Limb (tissue), 2 donors: Measurements from ENCODE around the gene PSMC3IP.
"Not testable (repeated sequence)": the region's sequence is repeated elsewhere in the genome, so short reads cannot be mapped to it uniquely, and the experiment has no call there.

ENCODE experiments used
- DNase-seq, 2 donors: peaks; one replicate each; pipeline ENCODE4 v3.0.0-alpha.2; 2016; ENCODE audit errors: extremely low spot score in 2 of 2

The PSMC3IP gene

DNA sequence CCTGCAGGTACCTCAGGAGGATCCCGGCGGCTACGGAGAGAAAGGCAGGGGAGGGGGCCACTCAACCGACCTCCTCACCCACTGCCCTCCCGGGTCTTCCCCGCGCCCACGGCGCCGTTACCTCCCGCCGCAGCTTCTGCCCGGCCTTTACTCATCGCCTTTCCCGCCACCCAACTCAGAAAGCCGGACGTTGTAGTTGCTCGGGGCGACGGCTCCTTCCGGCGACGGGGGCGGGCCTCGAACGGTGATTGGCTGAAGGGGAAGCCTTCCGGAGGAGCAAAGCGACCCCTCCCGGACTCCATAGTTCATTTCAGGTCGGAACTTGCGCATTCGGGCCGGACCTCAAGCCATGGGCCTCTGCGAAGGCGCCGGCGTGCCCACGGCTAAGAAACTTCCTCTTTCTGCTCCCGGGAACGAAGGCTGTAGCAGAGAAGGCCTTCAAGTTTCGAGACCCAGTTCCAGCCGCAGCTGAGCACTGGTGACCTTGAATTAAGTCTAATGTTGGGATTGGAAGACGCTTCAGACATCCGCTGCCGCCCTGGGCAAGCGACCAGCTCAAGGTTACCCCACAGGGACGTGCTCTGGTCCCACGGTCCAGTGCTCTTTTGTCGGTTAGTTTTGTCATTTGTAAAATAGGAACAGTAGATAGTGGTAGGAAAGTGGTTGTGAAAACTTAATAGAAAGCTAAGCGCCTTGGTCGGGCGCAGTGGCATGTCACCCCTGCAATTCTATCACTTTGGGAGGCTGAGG lies at the start of gene PSMC3IP:
TSS of gene PSMC3IP (minus strand) at position 198 of the 750 bp plus-strand sequence. CDS start at position 155, 43 bp downstream.
- DNase-seq: peak; percentile 94 to 95

- no peak for DNase-seq
Measured at GRCh38 chr17:42623732-42624596, 46.4 kb upstream of the PSMC3IP start.

GRCh38 chr17:42623271-42623670 lies 45.7 kb upstream of the PSMC3IP start:
- DNase-seq: no peak

GRCh38 chr17:42621987-42622386 lies 44.5 kb upstream of the PSMC3IP start:
- DNase-seq: not testable (repeated sequence)

GRCh38 chr17:42618442-42619150 lies 41.1 kb upstream of the PSMC3IP start:
- peak in 1 of 2 donors; percentile 23 for DNase-seq

- no peak for DNase-seq
Measured at GRCh38 chr17:42617956-42618431, 40.5 kb upstream of the PSMC3IP start.

DNA sequence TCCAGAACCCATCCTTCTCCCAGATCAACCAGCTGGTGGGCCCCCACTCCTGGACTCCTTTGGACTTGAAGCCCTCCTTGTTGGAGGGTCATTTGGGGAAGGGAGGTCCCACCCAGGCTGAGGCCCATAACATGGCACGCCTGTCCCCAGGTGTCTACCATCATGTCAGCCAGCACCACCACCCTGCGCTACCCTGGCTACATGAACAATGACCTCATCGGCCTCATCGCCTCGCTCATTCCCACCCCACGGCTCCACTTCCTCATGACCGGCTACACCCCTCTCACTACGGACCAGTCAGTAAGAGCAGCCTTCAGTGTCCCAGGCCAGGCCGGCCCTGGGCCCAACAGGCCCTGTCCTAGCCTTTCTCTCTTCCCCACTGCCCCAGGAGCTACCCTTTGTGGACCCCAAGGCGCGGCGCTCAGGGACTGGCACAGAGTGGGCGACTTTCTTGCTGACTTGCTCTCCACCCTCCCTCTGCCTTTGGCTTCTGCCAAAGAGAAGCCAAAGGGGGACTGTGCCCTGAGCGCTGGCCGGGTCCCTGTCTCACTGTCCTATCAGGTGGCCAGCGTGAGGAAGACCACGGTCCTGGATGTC lies 36.3 kb upstream of the PSMC3IP start:
- DNase-seq: no peak

DNA sequence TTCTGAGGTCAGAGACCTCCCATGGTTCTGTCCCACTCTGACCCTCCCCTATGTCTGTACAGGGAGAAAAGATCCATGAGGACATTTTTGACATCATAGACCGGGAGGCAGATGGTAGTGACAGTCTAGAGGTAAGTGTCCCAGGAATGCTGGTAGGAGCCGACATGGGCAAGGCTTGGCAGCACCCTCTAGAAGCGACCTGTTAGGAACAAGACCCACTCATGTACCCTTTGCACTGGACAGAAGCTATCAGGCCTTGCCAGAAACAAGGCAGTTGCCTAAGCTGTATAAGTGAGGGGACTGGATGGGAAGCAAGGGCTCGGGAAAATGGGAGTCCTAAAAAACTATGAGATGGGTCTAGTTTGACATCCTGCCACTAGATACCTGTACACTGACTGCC lies 34.5 kb upstream of the PSMC3IP start:
- no peak for DNase-seq

- not testable (repeated sequence) for DNase-seq
Measured at GRCh38 chr17:42609814-42610801, 32.6 kb upstream of the PSMC3IP start.

DNA sequence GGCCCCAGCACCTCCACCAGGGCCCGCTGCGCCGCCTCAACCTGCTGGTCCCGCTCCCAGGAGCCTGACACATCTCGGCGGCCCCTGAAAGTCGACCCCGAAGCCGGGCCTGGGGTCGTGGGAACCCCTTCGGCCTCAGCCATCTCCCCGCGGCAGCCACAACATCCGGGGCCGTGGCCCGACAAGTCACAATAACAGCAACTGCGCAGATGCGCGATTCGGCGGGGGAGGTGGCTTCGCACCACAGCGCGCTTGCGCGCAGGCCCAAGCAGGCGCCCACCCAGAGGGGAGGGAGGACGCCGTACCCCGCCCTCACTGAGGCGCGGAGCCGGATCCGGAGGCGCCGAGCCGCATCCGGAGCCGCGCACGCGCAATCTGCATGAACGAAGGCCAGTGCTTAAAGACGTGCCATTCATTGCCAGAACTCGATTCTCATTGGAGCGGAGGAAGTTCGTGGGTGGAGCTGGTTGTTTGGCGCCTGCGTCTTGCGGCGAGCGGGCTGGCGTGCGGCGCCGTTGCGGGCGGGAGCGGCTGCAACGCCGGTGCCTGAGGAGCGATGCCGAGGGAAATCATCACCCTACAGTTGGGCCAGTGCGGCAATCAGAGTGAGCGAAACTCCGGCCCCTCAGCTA lies 31.8 kb upstream of the PSMC3IP start, which contains the start of the genes RETREG3 and TUBG1:
TSS of gene RETREG3 (minus strand) at position 193 of the 632 bp plus-strand sequence. CDS start at position 143, 50 bp downstream.
TSS of gene TUBG1 (plus strand) at position 502 of the 632 bp plus-strand sequence. CDS start at position 557, 55 bp downstream.
- DNase-seq: peak; percentile 99

GRCh38 chr17:42608305-42609181 lies 31.0 kb upstream of the PSMC3IP start:
- DNase-seq: no peak

DNA sequence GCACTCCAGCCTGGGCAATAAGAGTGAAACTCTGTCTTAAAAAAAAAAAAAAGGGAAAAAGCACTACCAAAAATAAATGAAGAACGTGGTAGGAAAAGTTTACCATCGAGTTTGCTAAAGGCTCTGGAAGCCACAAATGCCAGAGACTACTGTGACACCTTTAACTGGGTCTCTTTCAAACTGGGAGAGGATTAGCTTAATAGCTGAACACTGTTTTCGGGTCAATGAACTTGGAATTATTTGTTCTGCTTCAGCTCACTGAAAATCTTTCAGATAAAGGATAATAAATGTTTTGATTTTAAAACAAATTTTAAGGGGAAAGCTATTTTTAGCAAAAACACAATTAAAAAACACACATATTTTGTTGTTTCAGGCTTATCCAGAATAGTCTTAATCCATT lies 30.2 kb upstream of the PSMC3IP start:
- DNase-seq: no peak

GRCh38 chr17:42603318-42603717 lies 25.8 kb upstream of the PSMC3IP start:
- DNase-seq: no peak

DNA sequence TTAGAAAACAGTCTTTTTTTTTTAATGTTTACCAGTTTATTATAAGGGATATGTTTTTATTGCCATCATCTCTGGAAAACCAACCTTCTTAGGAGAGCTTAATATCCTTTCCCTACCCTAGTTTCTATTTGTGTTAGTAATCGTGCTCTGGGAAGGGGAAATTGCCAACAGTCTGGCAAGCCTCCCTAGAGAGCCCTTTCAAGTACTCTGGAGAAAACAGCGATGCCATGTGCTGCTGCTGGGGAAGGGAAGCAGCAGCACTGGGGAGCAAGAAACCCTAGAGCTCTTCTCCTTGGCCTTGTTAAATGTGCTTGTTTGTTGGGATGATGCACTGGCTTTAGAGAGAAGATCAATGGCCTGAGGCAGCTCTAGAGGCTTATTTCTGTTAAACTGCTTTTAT lies 21.4 kb upstream of the PSMC3IP start:
- DNase-seq: no peak

- DNase-seq: no peak
Measured at GRCh38 chr17:42596386-42596785, 18.9 kb upstream of the PSMC3IP start.

- DNase-seq: no peak
Measured at GRCh38 chr17:42591411-42591810, 13.9 kb upstream of the PSMC3IP start.

GRCh38 chr17:42590886-42591285 lies 13.4 kb upstream of the PSMC3IP start:
- DNase-seq: no peak

- DNase-seq: no peak
Measured at GRCh38 chr17:42586514-42587230, 9.1 kb upstream of the PSMC3IP start.
